IMR-90 (cell line): Measurements from ENCODE around the gene FAM3D. TPM values are rescaled to one million over a fixed set of nuclear protein-coding genes. Genes with fewer than 3 reads are reported as not detected.

Experiments
- ATAC-seq: fragments of 200-7000 bp; cut with Tn5 transposase; 2 replicates; pipeline ENCODE4 v1.9.1; 2020; ENCODE audit warnings: low read depth, mild to moderate bottlenecking, moderate library complexity
- BruUV-seq: library from RNA; stranded (reverse); fragments of 400-500 nt; replicated peaks from 2 replicates; lab custom pipeline; 2021; lab: Mats Ljungman, UMichigan
- CTCF ChIA-PET: fragments of 300-600 bp; formaldehyde crosslinking; extraction: SDS; loops from one replicate; lab custom pipeline; 2021; ENCODE audit warnings: antibody characterized with exemption; lab: Yijun Ruan, JAX
- POLR2A ChIA-PET: fragments of 300-600 bp; sonication (Branson Sonifier 250); formaldehyde crosslinking; loops from one replicate; lab custom pipeline; 2022; ENCODE audit warnings: antibody characterized with exemption; ENCODE audit not compliant: unreplicated experiment; lab: Charles Lee
- DNase-seq: peaks from one replicate; pipeline ENCODE4 v3.0.0; 2013
- H2AFZ ChIP-seq: replicated peaks from 2 replicates; pipeline ENCODE3; 2013; ENCODE audit warnings: low read length, mild to moderate bottlenecking; ENCODE audit not compliant: poor library complexity
- H2AK5ac ChIP-seq: 2 replicates; pipeline ENCODE4 v1.6.1; 2013; ENCODE audit warnings: low read depth, low read length, inconsistent platforms
- H2AK9ac ChIP-seq: replicated peaks from 2 replicates; pipeline ENCODE3; 2013; ENCODE audit warnings: mild to moderate bottlenecking, low read depth, low read length, moderate library complexity; ENCODE audit not compliant: poor library complexity
- H2BK120ac ChIP-seq: 2 replicates; pipeline ENCODE4 v1.6.1; 2013; ENCODE audit warnings: low read depth, low read length, inconsistent platforms
- H2BK15ac ChIP-seq: 3 replicates; pipeline ENCODE4 v1.6.1; 2013; ENCODE audit warnings: low read depth, low read length, inconsistent platforms
- H2BK20ac ChIP-seq: 2 replicates; pipeline ENCODE4 v1.6.1; 2013; ENCODE audit warnings: low read depth, mild to moderate bottlenecking, inconsistent platforms, low read length, moderate library complexity
- H2BK5ac ChIP-seq: 2 replicates; pipeline ENCODE4 v1.6.1; 2013; ENCODE audit warnings: mild to moderate bottlenecking, low read depth, low read length, inconsistent platforms; ENCODE audit not compliant: poor library complexity, severe bottlenecking
- H3K14ac ChIP-seq: replicated peaks from 2 replicates; pipeline ENCODE4 v1.6.1; 2013; ENCODE audit warnings: low read depth, low read length, inconsistent platforms
- H3K18ac ChIP-seq: 2 replicates; pipeline ENCODE4 v1.6.1; 2013; ENCODE audit warnings: low read depth, low read length, control low read depth
- H3K23ac ChIP-seq: 2 replicates; pipeline ENCODE4 v1.6.1; 2013; ENCODE audit warnings: low read depth, low read length, inconsistent platforms
- H3K27ac ChIP-seq: 2 replicates; pipeline ENCODE4 v1.5.1; 2013; ENCODE audit warnings: mild to moderate bottlenecking, control low read depth, low read length; ENCODE audit not compliant: insufficient read depth
- H3K27me3 ChIP-seq: 2 replicates; pipeline ENCODE4 v1.6.1; 2013; ENCODE audit warnings: low read length; ENCODE audit not compliant: control insufficient read depth, insufficient read depth
- H3K36me3 ChIP-seq: 2 replicates; pipeline ENCODE4 v1.6.1; 2013; ENCODE audit warnings: low read length, mixed read lengths; ENCODE audit not compliant: control insufficient read depth, insufficient read depth
- H3K4ac ChIP-seq: 2 replicates; pipeline ENCODE4 v1.6.1; 2013; ENCODE audit warnings: low read depth, low read length, inconsistent platforms
- H3K4me1 ChIP-seq: 2 replicates; pipeline ENCODE4 v1.6.1; 2013; ENCODE audit warnings: low read length, mixed read lengths; ENCODE audit not compliant: control insufficient read depth, insufficient read depth
- H3K4me2 ChIP-seq: 2 replicates; pipeline ENCODE4 v1.6.1; 2013; ENCODE audit warnings: low read depth, mild to moderate bottlenecking, control low read depth, low read length, moderate library complexity
- H3K4me3 ChIP-seq: 2 replicates; pipeline ENCODE4 v1.5.1; 2013; ENCODE audit warnings: low read depth, mild to moderate bottlenecking, control low read depth, low read length, moderate library complexity; ENCODE audit not compliant: insufficient read depth
- H3K56ac ChIP-seq: 2 replicates; pipeline ENCODE4 v1.6.1; 2013; ENCODE audit warnings: low read length, inconsistent platforms; ENCODE audit not compliant: insufficient read depth; ENCODE audit errors: extremely low read depth
- H3K79me1 ChIP-seq, 2 experiments: 2 replicates each; pipeline ENCODE4 v1.6.1; 2013; ENCODE audit warnings: low read length in 2 of 2, inconsistent platforms in 1 of 2, low read depth in 1 of 2
- H3K9ac ChIP-seq: 2 replicates; pipeline ENCODE4 v1.6.1; 2013; ENCODE audit warnings: low read depth, low read length, control low read depth
- H3K9me1 ChIP-seq: 2 replicates; pipeline ENCODE4 v1.6.1; 2013; ENCODE audit warnings: low read length, inconsistent platforms; ENCODE audit not compliant: insufficient read depth
- H3K9me3 ChIP-seq: 2 replicates; pipeline ENCODE4 v1.6.1; 2013; ENCODE audit warnings: low read length; ENCODE audit not compliant: control insufficient read depth, insufficient read depth
- H4K20me1 ChIP-seq: 2 replicates; pipeline ENCODE4 v1.6.1; 2013; ENCODE audit warnings: low read length, inconsistent platforms; ENCODE audit not compliant: insufficient read depth
- H4K5ac ChIP-seq: 2 replicates; pipeline ENCODE4 v1.6.1; 2013; ENCODE audit warnings: mild to moderate bottlenecking, low read depth, low read length, control low read depth
- H4K8ac ChIP-seq, 2 experiments: 2 replicates each; pipeline ENCODE4 v1.6.1; 2013; ENCODE audit warnings: low read depth in 2 of 2, low read length in 2 of 2, control low read depth in 1 of 2, inconsistent platforms in 1 of 2
- H4K91ac ChIP-seq: 2 replicates; pipeline ENCODE4 v1.6.1; 2013; ENCODE audit warnings: low read depth, low read length, inconsistent platforms; ENCODE audit not compliant: insufficient read depth
- MXI1 ChIP-seq: IDR thresholded peaks from 2 replicates; pipeline ENCODE4 v1.6.1; 2012; ENCODE audit warnings: low read depth, mild to moderate bottlenecking, low read length, moderate library complexity, borderline replicate concordance
- USF2 ChIP-seq: fragments of 150-350 bp; IDR thresholded peaks from 2 replicates; pipeline ENCODE4 v1.6.1; 2017; ENCODE audit warnings: mild to moderate bottlenecking, antibody characterized with exemption, low read length, low read depth
- WGBS, 2 experiments: methylation state at CpG; one replicate each; pipeline versions ENCODE4 v1.1.5 to v1.1.7; 2013; ENCODE audit warnings: missing lambda C conversion rate in 2 of 2; ENCODE audit not compliant: insufficient read length in 1 of 2; ENCODE audit errors: extremely low coverage in 2 of 2; 5-methylcytosine and 5-hydroxymethylcytosine counted together
- dilution Hi-C: fragments of 300-500 bp; cut with HindIII; formaldehyde crosslinking; loops from one replicate; pipeline ENCODE4 v1.14.3; 2018; ENCODE audit warnings: low sequenced_read_pairs; ENCODE audit not compliant: unreplicated experiment
- in situ Hi-C: fragments of 300-500 bp; cut with MboI; formaldehyde crosslinking; loops from 3 replicates; pipeline ENCODE4 v1.14.3; 2019; ENCODE audit warnings: low sequenced_read_pairs, inconsistent platforms, mixed read lengths
- intact Hi-C: fragments of 100-400 bp; cut with micrococcal nuclease; formaldehyde crosslinking; loops from 2 replicates; pipeline ENCODE4 v1.10.0; 2022
- polyA plus RNA-seq, 3 experiments: library from polyadenylated mRNA; depleted of rRNA; stranded (reverse); fragments of >200 nt; gene quantifications; 2 replicates each; pipeline ENCODE4 v1.2.3, GENCODE V29; 2012; ENCODE audit warnings: low replicate concordance in 1 of 3
- total RNA-seq: library from RNA; depleted of rRNA; stranded (reverse); fragments of >200 nt; gene quantifications from 2 replicates; pipeline ENCODE4 v1.2.3, GENCODE V29; 2012

The FAM3D gene
- total and polyA plus RNA-seq, 2 of the 4 experiments (the other 2 are of a cell fraction) = not detected

- no peak overlapping the region for H3K27ac ChIP-seq
- H4K5ac ChIP-seq = no peak overlapping the region
- in situ Hi-C loops = no loop called here
- TF ChIP-seq USF2 (no peak), MXI1 (no peak)
- no peak overlapping the region for H3K56ac ChIP-seq
- no peak overlapping the region for H2BK20ac ChIP-seq
- POLR2A ChIA-PET = no interaction called here
- CTCF ChIA-PET = no interaction called here
- dilution Hi-C loops = no loop called here
- no peak overlapping the region for H3K14ac ChIP-seq
- H3K4ac ChIP-seq = no peak overlapping the region
- H2BK5ac ChIP-seq = no peak overlapping the region
- H3K4me1 ChIP-seq = no peaks in the 10 kb centered on the region
- no peak overlapping the region for H2BK15ac ChIP-seq
- no peaks in the 10 kb centered on the region for H3K9me1 ChIP-seq
- H3K27me3 ChIP-seq = peaks cover 22% of the 10 kb centered on the region
- intact Hi-C loops = no loop called here
- ATAC-seq = no peak
- no peak overlapping the region for H4K91ac ChIP-seq
- no peaks in the 10 kb centered on the region for H3K79me1 ChIP-seq
- no peaks in the 10 kb centered on the region; the same call in 1 of the 2 replicates for H3K9me3 ChIP-seq
- WGBS, 2 experiments = no CpG with 5 or more reads among the region's 6 CpGs
- no peak for DNase-seq
- BruUV-seq = no TSS peak
- H3K23ac ChIP-seq = no peak overlapping the region
- no peak overlapping the region for H3K4me2 ChIP-seq
- no peak overlapping the region for H2AK9ac ChIP-seq
- no peak overlapping the region for H3K4me3 ChIP-seq
- H4K20me1 ChIP-seq = no peaks in the 10 kb centered on the region; the same call in 1 of the 2 replicates
- no peak overlapping the region for H2AFZ ChIP-seq
- no peak overlapping the region for H4K8ac ChIP-seq
- H2BK120ac ChIP-seq = no peak overlapping the region
- no peak overlapping the region for H3K9ac ChIP-seq
- H2AK5ac ChIP-seq = no peak overlapping the region
- no peak overlapping the region for H3K18ac ChIP-seq
- H3K36me3 ChIP-seq = no peaks in the 10 kb centered on the region
Observed at GRCh38 chr3:58591517-58592510, 74.8 kb downstream of the FAM3D start.
